NCI-H2196 (cell line): Measurements from ENCODE around the gene ISY1.
"Not testable (repeated sequence)": the region's sequence is repeated elsewhere in the genome, so short reads cannot be mapped to it uniquely, and the experiment has no call there.

Source experiments
- DNase-seq: peaks from one replicate; lab custom pipeline; 2025; ENCODE audit not compliant: unreplicated experiment; lab: John Stamatoyannopoulos, UW

ISY1 gene

GRCh38 chr3:129121016-129121791, 39.7 kb downstream of the ISY1 start:
- DNase-seq: no peak

GRCh38 chr3:129120254-129121004, 40.4 kb downstream of the ISY1 start:
- DNase-seq: peak; percentile 70

DNA sequence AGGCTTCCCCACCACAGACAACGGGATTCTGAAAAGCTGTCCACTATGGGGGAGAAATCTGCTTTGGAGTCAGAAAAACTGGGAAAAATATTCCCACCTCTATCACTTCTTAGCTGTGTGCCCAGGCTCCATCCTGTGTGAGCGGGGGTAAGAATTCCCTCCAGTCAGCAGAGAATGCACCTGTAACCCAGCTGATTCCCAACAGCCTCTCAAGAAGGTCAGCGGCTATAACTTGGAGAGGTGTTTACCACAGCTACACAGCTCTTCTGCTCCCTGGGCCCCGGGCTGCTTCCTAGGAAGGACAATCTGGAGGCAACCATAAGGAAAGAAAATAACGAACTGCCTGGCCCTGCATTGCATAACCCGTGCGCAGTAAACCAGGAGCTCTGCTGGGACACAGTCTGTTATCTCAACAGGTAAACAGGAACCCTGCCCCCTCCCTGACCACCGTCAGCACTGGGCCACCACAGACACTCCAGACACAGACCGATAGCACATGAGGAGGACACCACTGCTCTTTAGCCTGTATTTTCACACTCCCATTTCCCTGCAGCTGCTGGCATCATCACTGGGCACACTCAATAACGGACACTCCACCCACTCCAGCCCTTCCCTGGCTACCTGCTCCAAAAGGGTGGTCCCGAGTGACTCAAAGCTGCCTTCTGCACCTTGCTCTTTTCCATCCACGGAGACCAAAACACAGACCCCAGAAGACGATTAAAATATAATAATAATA, 41.3 kb downstream of the ISY1 start:
- DNase-seq: no peak

- no peak for DNase-seq
These were observed 42.1 kb downstream of the ISY1 start for GRCh38 chr3:129118745-129119144.

DNA sequence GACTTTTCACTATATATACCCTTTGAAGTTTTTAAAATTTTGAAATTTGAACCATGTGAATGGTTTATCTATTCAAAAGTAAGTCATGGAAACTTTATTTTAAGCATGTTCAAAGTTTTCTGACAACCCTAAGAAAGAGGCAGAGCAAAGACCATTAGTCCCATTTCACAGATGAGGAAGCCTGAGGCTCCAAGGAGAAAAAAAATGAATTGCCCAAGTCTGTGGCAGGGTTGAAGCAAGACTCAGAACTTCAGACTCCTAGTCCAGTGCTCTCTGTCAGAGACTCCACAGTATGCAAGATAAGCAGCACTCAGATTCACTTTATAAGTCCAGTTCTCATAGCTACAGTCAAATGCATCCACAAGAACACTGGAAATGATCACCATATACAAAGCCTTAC, 43.7 kb downstream of the ISY1 start:
- DNase-seq: no peak

DNA sequence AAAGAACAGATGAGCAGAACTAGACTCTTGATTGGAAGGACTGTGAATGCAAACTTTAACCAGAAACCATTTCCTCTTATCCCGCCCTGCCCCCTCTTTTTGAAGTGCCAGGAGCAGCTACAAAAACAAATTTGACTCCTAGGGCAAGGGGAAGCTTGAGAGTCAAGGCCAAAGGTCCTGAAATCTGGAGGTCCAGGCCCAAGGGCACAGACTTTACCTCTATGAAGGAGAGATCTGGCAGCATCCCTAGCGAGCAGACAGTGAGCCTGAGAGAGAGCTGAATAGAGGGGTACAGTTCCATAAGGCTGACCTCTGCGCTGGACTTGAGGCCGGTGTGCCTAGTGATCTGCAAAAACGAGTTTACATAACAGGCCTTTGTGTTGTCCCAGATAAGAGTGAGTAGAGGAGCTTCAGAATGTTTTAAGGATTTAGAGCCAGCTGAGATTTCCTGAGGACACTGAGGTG, 44.3 kb downstream of the ISY1 start:
- no peak for DNase-seq

GRCh38 chr3:129114455-129114854, 46.4 kb downstream of the ISY1 start:
- DNase-seq: no peak

DNA sequence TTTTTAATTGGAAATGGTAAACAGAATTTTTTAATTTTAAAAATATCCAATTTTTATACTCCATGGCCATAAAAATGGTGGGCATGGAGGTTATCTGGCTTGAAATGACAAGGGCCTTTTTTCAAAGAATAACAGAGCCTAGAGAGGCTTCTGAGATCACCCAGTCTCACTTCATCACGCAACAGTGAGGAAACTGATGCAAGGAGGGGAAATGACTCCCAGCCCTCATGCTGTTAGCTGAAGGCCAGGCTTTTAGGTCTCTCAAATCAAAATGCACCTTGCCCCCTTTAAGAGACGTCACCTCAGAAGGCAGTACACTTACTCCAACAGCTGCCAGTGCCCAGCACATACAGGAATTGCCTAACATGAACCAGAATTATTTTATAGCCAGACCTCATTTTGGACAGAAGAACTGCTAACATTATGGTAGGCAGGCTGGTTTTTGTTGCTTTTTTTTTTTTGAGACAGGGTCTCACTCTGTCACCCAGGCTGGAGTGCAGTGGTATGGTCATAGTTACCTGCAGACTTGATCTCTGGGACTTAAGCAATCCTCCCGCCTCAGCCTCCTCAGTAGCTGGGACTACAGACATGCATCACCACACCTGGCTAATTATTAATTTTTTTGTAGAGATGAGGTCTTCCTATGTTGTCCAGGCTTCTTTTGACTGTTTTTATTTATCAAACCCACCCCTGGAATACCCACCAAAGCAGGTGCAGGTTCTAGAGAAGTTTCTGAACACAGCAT, 48.4 kb downstream of the ISY1 start:
- no peak for DNase-seq

GRCh38 chr3:129111076-129111780, 49.6 kb downstream of the ISY1 start:
- not testable (repeated sequence) for DNase-seq

DNA sequence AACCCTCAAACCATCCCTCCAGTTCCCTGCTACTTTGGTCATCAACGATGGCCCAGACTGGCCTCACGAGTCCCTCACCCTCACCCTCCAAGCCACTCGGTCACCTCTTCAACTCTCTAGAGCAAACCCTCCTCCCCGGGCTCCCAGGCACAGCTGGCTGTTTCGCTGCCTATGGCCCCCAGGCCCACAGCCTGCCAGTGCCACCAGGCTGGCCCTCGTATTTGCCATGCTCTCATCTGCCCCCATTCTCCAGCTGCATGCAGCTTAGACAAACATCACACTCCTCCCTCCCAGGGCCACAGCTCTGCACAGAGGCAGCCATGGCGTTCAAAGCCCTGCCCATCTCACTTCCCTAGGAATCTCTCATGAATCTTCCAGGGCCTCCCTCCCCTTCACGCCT, 53.1 kb downstream of the ISY1 start:
- no peak for DNase-seq

DNA sequence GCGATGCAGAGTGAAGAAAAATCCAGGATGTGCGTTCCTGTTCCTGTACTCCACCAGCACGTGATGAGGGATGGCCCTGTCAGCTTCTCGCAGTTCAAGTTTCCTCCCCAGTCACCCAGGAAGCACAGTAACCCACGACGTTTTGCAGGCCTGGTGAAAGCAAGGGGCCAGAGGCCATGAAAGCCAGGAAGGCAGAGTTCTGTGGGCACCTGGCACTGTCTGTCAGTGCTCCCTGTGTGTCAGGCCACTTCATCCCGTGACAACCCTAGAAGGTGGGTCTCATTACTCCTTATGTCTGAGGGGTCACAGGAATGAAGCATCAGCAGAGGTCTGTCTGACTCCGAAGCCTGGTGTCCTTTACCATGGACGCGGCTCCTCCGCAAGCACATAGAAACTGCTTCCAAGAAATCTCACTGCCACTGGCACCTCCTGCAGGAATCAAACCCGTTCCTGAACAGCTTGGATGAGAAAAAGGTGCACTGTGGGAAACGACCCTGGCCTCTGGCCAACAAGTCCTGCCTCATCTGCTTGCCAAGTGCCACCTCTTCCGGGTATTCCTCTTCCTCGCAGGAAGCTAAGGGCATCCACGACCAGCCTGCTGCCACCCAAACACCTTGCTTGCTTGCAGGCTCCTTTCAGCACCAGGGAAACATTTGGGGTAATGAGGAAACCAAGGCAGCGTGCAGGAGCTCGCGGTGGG, 53.8 kb downstream of the ISY1 start:
- no peak for DNase-seq

- peak; percentile 36 for DNase-seq
These were observed 54.5 kb downstream of the ISY1 start for GRCh38 chr3:129106320-129106719.

- no peak for DNase-seq
These were observed 55.0 kb downstream of the ISY1 start for GRCh38 chr3:129105862-129106261.

GRCh38 chr3:129104498-129105079, 56.3 kb downstream of the ISY1 start:
- no peak for DNase-seq

DNA sequence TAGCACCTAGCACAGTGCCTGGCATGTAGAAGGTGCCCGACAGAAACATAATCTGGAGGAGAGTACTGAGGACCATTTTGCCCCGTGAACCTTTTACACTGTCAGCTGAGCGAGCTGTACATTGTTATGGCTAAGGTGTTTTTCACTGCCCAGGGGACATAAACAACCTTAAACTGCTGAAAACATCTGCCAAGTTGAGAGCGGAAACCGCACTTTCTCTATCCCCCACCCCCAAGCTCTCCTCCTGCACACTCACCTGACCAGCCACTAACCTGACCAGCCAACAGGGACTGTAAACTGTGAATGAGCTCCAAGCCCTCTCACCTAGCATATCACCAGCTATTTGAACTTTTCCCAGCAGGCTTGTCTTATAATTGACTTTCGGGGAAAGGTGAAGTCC, 56.8 kb downstream of the ISY1 start:
- DNase-seq: no peak

GRCh38 chr3:129103296-129103695, 57.6 kb downstream of the ISY1 start:
- no peak for DNase-seq

GRCh38 chr3:129101370-129102138, 59.3 kb downstream of the ISY1 start:
- DNase-seq: no peak

DNA sequence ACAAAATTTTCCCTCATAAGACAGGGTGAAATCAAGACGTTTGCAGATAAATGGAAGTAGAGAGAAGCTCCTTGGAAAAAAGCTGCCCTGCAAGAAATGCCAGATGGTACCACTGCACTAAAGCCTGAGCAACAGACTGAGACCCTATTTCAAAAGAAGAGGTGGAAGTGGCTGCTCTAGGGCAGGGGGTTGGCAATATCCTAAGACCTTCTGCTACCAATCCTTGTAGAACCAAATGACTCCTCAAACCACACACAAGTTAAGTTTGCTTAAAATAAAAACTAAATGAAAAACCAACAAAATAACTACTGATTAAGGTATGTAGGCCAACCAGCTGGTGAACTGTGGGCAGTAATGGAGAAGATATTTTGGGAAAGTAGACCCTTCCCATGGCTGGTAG, 60.6 kb downstream of the ISY1 start:
- DNase-seq: no peak

GRCh38 chr3:129095285-129095684, 65.6 kb downstream of the ISY1 start:
- DNase-seq: no peak
